IMR-90 (cell line): ENCODE measurements around the gene OR2A1. TPM values are rescaled to one million over a fixed set of nuclear protein-coding genes. Genes with fewer than 3 reads are reported as not detected.
"Not testable (repeated sequence)": the region's sequence is repeated elsewhere in the genome, so short reads cannot be mapped to it uniquely, and the experiment has no call there.

Experiments used
- ATAC-seq: fragments of 200-7000 bp; cut with Tn5 transposase; 2 replicates; pipeline ENCODE4 v1.9.1; 2020; ENCODE audit warnings: low read depth, mild to moderate bottlenecking, moderate library complexity
- BruUV-seq: library from RNA; stranded (reverse); fragments of 400-500 nt; replicated peaks from 2 replicates; lab custom pipeline; 2021; lab: Mats Ljungman, UMichigan
- CTCF ChIA-PET: fragments of 300-600 bp; formaldehyde crosslinking; extraction: SDS; loops from one replicate; lab custom pipeline; 2021; ENCODE audit warnings: antibody characterized with exemption; lab: Yijun Ruan, JAX
- POLR2A ChIA-PET: fragments of 300-600 bp; sonication (Branson Sonifier 250); formaldehyde crosslinking; loops from one replicate; lab custom pipeline; 2022; ENCODE audit warnings: antibody characterized with exemption; ENCODE audit not compliant: unreplicated experiment; lab: Charles Lee
- DNase-seq: peaks from one replicate; pipeline ENCODE4 v3.0.0; 2013
- H2AFZ ChIP-seq: replicated peaks from 2 replicates; pipeline ENCODE3; 2013; ENCODE audit warnings: low read length, mild to moderate bottlenecking; ENCODE audit not compliant: poor library complexity
- H2AK5ac ChIP-seq: 2 replicates; pipeline ENCODE4 v1.6.1; 2013; ENCODE audit warnings: low read depth, low read length, inconsistent platforms
- H2AK9ac ChIP-seq: replicated peaks from 2 replicates; pipeline ENCODE3; 2013; ENCODE audit warnings: mild to moderate bottlenecking, low read depth, low read length, moderate library complexity; ENCODE audit not compliant: poor library complexity
- H2BK120ac ChIP-seq: 2 replicates; pipeline ENCODE4 v1.6.1; 2013; ENCODE audit warnings: low read depth, low read length, inconsistent platforms
- H2BK15ac ChIP-seq: 3 replicates; pipeline ENCODE4 v1.6.1; 2013; ENCODE audit warnings: low read depth, low read length, inconsistent platforms
- H2BK20ac ChIP-seq: 2 replicates; pipeline ENCODE4 v1.6.1; 2013; ENCODE audit warnings: low read depth, mild to moderate bottlenecking, inconsistent platforms, low read length, moderate library complexity
- H2BK5ac ChIP-seq: 2 replicates; pipeline ENCODE4 v1.6.1; 2013; ENCODE audit warnings: mild to moderate bottlenecking, low read depth, low read length, inconsistent platforms; ENCODE audit not compliant: poor library complexity, severe bottlenecking
- H3K14ac ChIP-seq: replicated peaks from 2 replicates; pipeline ENCODE4 v1.6.1; 2013; ENCODE audit warnings: low read depth, low read length, inconsistent platforms
- H3K18ac ChIP-seq: 2 replicates; pipeline ENCODE4 v1.6.1; 2013; ENCODE audit warnings: low read depth, low read length, control low read depth
- H3K23ac ChIP-seq: 2 replicates; pipeline ENCODE4 v1.6.1; 2013; ENCODE audit warnings: low read depth, low read length, inconsistent platforms
- H3K27ac ChIP-seq: 2 replicates; pipeline ENCODE4 v1.5.1; 2013; ENCODE audit warnings: mild to moderate bottlenecking, control low read depth, low read length; ENCODE audit not compliant: insufficient read depth
- H3K27me3 ChIP-seq: 2 replicates; pipeline ENCODE4 v1.6.1; 2013; ENCODE audit warnings: low read length; ENCODE audit not compliant: control insufficient read depth, insufficient read depth
- H3K36me3 ChIP-seq: 2 replicates; pipeline ENCODE4 v1.6.1; 2013; ENCODE audit warnings: low read length, mixed read lengths; ENCODE audit not compliant: control insufficient read depth, insufficient read depth
- H3K4ac ChIP-seq: 2 replicates; pipeline ENCODE4 v1.6.1; 2013; ENCODE audit warnings: low read depth, low read length, inconsistent platforms
- H3K4me1 ChIP-seq: 2 replicates; pipeline ENCODE4 v1.6.1; 2013; ENCODE audit warnings: low read length, mixed read lengths; ENCODE audit not compliant: control insufficient read depth, insufficient read depth
- H3K4me2 ChIP-seq: 2 replicates; pipeline ENCODE4 v1.6.1; 2013; ENCODE audit warnings: low read depth, mild to moderate bottlenecking, control low read depth, low read length, moderate library complexity
- H3K4me3 ChIP-seq: 2 replicates; pipeline ENCODE4 v1.5.1; 2013; ENCODE audit warnings: low read depth, mild to moderate bottlenecking, control low read depth, low read length, moderate library complexity; ENCODE audit not compliant: insufficient read depth
- H3K56ac ChIP-seq: 2 replicates; pipeline ENCODE4 v1.6.1; 2013; ENCODE audit warnings: low read length, inconsistent platforms; ENCODE audit not compliant: insufficient read depth; ENCODE audit errors: extremely low read depth
- H3K79me1 ChIP-seq, 2 experiments: 2 replicates each; pipeline ENCODE4 v1.6.1; 2013; ENCODE audit warnings: low read length in 2 of 2, inconsistent platforms in 1 of 2, low read depth in 1 of 2
- H3K9ac ChIP-seq: 2 replicates; pipeline ENCODE4 v1.6.1; 2013; ENCODE audit warnings: low read depth, low read length, control low read depth
- H3K9me1 ChIP-seq: 2 replicates; pipeline ENCODE4 v1.6.1; 2013; ENCODE audit warnings: low read length, inconsistent platforms; ENCODE audit not compliant: insufficient read depth
- H3K9me3 ChIP-seq: 2 replicates; pipeline ENCODE4 v1.6.1; 2013; ENCODE audit warnings: low read length; ENCODE audit not compliant: control insufficient read depth, insufficient read depth
- H4K20me1 ChIP-seq: 2 replicates; pipeline ENCODE4 v1.6.1; 2013; ENCODE audit warnings: low read length, inconsistent platforms; ENCODE audit not compliant: insufficient read depth
- H4K5ac ChIP-seq: 2 replicates; pipeline ENCODE4 v1.6.1; 2013; ENCODE audit warnings: mild to moderate bottlenecking, low read depth, low read length, control low read depth
- H4K8ac ChIP-seq, 2 experiments: 2 replicates each; pipeline ENCODE4 v1.6.1; 2013; ENCODE audit warnings: low read depth in 2 of 2, low read length in 2 of 2, control low read depth in 1 of 2, inconsistent platforms in 1 of 2
- H4K91ac ChIP-seq: 2 replicates; pipeline ENCODE4 v1.6.1; 2013; ENCODE audit warnings: low read depth, low read length, inconsistent platforms; ENCODE audit not compliant: insufficient read depth
- WGBS, 2 experiments: methylation state at CpG; one replicate each; pipeline versions ENCODE4 v1.1.5 to v1.1.7; 2013; ENCODE audit warnings: missing lambda C conversion rate in 2 of 2; ENCODE audit not compliant: insufficient read length in 1 of 2; ENCODE audit errors: extremely low coverage in 2 of 2; 5-methylcytosine and 5-hydroxymethylcytosine counted together
- dilution Hi-C: fragments of 300-500 bp; cut with HindIII; formaldehyde crosslinking; loops from one replicate; pipeline ENCODE4 v1.14.3; 2018; ENCODE audit warnings: low sequenced_read_pairs; ENCODE audit not compliant: unreplicated experiment
- in situ Hi-C: fragments of 300-500 bp; cut with MboI; formaldehyde crosslinking; loops from 3 replicates; pipeline ENCODE4 v1.14.3; 2019; ENCODE audit warnings: low sequenced_read_pairs, inconsistent platforms, mixed read lengths
- intact Hi-C: fragments of 100-400 bp; cut with micrococcal nuclease; formaldehyde crosslinking; loops from 2 replicates; pipeline ENCODE4 v1.10.0; 2022
- polyA plus RNA-seq, 3 experiments: library from polyadenylated mRNA; depleted of rRNA; stranded (reverse); fragments of >200 nt; gene quantifications; 2 replicates each; pipeline ENCODE4 v1.2.3, GENCODE V29; 2012; ENCODE audit warnings: low replicate concordance in 1 of 3
- total RNA-seq: library from RNA; depleted of rRNA; stranded (reverse); fragments of >200 nt; gene quantifications from 2 replicates; pipeline ENCODE4 v1.2.3, GENCODE V29; 2012

OR2A1 gene
- total and polyA plus RNA-seq, 2 of the 4 experiments (the other 2 are of a cell fraction) = not detected

- CTCF ChIA-PET, H3K18ac ChIP-seq, H2BK15ac ChIP-seq, H3K27ac ChIP-seq, H3K27me3 ChIP-seq, H4K8ac ChIP-seq, H3K4ac ChIP-seq, POLR2A ChIA-PET, H3K4me2 ChIP-seq, H3K9ac ChIP-seq, H4K20me1 ChIP-seq, H2AK9ac ChIP-seq, BruUV-seq, H2BK5ac ChIP-seq, in situ Hi-C loops, H3K23ac ChIP-seq, H3K14ac ChIP-seq, H3K36me3 ChIP-seq, H4K5ac ChIP-seq, H2AK5ac ChIP-seq, DNase-seq, H3K79me1 ChIP-seq, intact Hi-C loops, H3K9me3 ChIP-seq, H2BK120ac ChIP-seq, H3K9me1 ChIP-seq, H3K4me1 ChIP-seq, ATAC-seq, H2AFZ ChIP-seq, H3K4me3 ChIP-seq, dilution Hi-C loops, H2BK20ac ChIP-seq, H4K91ac ChIP-seq, H3K56ac ChIP-seq: not testable (repeated sequence)
- WGBS, 2 experiments = no CpG with 5 or more reads among the region's 9 CpGs
These were observed 55.0 kb downstream of the OR2A1 start for GRCh38 chr7:144367250-144367649.

GRCh38 chr7:144369221-144369620, 57.0 kb downstream of the OR2A1 start:
- H3K79me1 ChIP-seq, H2AFZ ChIP-seq, H2BK20ac ChIP-seq, H3K4me2 ChIP-seq, POLR2A ChIA-PET, H3K9ac ChIP-seq, H2AK9ac ChIP-seq, H3K23ac ChIP-seq, H3K56ac ChIP-seq, H2BK120ac ChIP-seq, H4K8ac ChIP-seq, H4K20me1 ChIP-seq, in situ Hi-C loops, H2BK15ac ChIP-seq, H3K9me1 ChIP-seq, BruUV-seq, H2BK5ac ChIP-seq, dilution Hi-C loops, H3K4me1 ChIP-seq, H3K14ac ChIP-seq, H3K4ac ChIP-seq, H3K27me3 ChIP-seq, H3K36me3 ChIP-seq, DNase-seq, CTCF ChIA-PET, intact Hi-C loops, H3K18ac ChIP-seq, H2AK5ac ChIP-seq, H4K5ac ChIP-seq, H3K4me3 ChIP-seq, H3K27ac ChIP-seq, H4K91ac ChIP-seq, H3K9me3 ChIP-seq, ATAC-seq: not testable (repeated sequence)
- WGBS, 2 experiments = no CpG with 5 or more reads among the region's 7 CpGs
